ENCODE results near the gene SPTLC3.
A peak's percentile ranks its signal among the peaks of the same experiment; 100 is the strongest.

SPTLC3 gene

DNA sequence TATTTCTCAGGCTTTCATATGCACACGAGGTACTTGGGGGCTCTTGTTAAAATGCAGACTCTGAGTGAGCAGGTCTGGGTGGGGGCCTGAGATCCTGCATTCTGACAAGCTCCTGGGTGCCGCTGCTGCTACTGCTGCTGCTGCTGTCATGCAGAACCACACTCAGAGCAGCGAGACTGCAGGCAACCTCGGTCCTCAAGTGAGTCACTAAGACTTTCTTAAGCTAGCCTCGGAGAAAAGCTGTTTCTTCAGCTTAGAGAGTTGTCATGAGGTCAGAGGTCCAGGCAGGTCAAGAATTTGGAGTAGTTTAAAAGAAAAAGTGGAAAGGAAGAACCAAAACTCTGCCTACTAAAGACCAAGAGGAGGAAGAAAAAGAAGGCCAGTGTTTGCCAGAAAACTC is 92.9 kb downstream of the SPTLC3 start:
- DNase-seq: no peak

- no peak for DNase-seq
Observed at GRCh38 chr20:13102237-13102636, 93.5 kb downstream of the SPTLC3 start.

DNA sequence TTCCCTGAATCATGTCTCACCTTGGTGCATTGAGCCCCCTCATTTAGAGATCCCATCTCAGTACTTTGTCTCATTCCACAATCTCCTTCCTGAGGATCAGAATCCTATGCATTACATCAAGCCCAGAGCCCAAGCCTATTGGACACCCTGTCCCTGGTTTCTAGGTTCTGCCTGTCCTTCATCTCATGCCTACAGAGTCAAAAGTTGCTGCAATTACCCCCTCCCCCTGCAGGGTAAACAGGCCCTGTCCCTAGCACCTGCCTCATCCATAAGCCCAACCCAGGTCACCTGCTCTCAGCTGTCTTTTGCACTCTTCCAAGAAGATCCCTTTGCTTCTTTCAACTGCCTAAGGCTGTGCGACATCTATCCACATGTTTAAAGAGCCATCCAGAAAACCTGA is 93.9 kb downstream of the SPTLC3 start:
- no peak for DNase-seq

DNA sequence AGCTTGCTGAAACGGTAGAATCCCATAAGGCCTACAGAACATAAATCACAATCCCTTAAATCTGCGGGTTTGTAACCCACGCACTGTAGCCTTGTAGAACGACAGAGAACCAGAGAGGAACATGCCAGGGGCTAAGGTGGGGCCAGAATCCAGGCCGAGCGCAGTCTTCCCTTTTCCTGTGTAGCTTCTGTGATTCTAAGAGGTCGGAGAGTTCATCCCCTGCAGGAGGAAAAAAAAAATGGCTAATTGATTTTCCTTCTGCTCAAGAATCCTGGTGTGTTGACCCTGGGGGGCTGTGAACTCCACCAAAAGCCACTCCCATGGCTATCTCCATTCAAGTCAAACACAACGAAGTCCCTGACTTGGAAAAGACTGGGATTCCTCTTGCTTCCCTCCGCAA is 96.3 kb downstream of the SPTLC3 start:
- DNase-seq: no peak

DNA sequence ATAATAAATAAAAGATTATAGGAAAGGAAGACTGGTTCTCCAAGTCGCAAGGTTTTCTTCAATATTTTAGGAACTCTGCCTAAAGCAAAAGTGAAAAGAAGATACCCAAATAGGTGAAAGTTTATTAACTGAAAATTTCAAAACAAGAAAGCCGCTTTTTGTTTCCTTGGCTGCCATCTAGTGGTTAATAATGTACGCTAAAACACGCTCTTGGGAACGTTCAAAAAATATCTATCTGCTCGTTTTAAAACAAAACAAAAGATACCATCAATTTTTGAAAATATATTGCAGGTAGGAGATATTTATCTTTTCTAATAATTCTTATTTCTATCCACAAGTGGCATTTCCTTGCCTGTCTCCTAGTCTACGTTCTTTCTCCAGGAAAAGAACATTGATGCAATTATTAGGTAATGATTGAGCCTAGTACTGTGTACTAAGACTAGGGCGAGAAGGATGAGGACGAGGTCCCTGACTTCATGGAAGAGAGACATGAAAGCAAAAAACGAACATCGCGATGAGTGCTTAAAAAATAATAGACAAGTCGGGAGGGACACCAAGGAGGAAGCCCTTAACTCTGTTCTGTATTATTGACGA is 97.2 kb downstream of the SPTLC3 start:
- DNase-seq: peak; percentile 12 to 58

GRCh38 chr20:13109658-13110057 is 100.9 kb downstream of the SPTLC3 start:
- DNase-seq: no peak

DNA sequence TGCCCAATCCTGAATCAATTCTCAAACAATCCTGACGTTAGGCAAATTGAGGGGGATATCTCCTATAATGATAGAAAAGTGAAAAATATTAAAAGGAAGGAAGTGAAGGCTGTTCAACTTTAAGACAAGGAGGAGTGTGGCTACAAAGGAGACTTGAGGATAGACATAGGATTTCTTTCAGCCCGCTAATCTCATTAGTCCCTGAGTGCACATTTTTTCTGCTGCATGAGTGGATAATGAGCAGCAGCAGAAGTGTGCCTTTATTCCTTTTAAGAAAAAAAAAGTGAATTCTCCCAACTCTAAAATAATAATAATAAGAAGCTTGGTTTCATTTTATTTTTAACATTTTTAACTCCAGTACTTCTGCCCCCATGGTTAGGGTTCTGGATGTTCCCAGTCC is 102.0 kb downstream of the SPTLC3 start:
- no peak for DNase-seq

- DNase-seq: no peak
Observed at GRCh38 chr20:13111249-13111911, 102.6 kb downstream of the SPTLC3 start.

DNA sequence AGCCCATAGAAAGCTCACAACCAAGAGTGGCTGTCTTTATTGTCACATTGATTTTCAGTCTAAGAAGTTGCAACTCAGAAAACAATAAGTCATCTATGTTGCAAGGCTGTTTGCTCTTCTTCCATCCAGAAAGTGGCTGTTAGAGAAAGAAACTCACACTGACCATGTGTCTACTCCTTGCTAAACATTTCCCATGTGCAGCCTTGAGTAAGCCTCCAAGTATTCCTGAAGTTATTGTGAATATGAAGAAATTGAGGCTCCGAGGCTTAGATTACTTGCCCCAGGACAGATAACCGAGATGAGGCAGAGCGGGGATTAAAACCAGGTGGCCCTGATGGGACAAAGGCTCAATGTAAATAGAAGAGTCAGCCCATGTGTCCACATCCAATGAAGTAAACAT is 105.0 kb downstream of the SPTLC3 start:
- DNase-seq: no peak

DNA sequence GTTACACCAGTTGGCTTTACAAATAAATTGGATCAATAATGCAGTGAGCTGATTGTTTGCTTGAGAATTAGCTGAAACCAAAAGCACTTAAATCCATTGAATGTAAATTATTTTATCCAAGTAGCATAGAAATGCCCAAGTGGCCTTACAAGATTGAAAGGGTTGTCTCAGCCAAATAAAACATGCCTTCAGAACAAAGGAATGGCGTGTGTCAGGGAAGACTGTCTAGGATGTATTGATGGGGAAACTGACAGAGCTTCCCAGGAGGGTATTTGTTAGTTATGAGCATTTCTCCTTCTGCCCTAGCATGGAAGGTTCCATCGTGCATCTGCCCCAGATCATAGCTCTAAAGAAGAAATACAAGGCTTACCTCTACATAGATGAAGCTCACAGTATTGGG is 108.4 kb downstream of the SPTLC3 start:
- no peak for DNase-seq

DNA sequence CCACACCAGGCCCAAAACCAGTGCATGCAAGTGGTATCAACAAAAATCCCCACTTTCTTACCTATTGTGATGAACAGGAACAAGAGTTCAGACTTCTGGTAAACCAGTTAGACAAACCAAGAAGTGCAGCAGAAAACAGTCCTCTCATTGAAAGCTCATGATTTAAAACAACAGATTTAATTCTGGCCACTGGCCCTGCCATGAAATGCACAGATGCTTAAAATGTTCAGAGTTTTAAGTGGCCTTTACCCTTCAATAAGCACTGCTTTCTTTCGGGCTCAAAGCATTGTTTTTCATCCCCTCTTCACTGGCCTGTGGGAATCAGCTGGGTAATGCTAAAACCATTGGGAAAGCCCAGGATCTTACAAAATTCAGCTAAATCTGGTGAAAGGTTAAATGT is 109.9 kb downstream of the SPTLC3 start:
- no peak for DNase-seq

DNA sequence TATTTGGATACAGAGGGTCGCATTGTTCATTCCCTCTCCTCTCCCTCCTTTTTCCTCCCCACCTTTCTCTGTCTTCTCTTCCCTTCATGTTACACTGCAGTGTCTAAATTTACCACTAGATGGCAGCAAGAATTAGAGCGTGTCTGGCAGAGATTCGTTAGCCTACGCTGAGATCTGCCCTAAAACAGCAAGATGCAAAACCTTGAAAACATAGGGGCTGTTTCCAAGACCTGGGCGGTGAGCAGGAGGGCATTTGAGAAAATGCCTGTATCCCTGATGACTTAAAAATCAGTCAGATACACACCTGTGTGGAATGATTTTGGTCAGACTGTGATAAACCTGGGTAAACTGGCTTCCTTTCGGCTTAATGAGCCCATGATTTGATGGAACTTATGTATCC is 110.8 kb downstream of the SPTLC3 start:
- peak in 1 of 2 experiments; percentile 68 for DNase-seq

GRCh38 chr20:13120471-13120870 is 111.7 kb downstream of the SPTLC3 start:
- DNase-seq: no peak

DNA sequence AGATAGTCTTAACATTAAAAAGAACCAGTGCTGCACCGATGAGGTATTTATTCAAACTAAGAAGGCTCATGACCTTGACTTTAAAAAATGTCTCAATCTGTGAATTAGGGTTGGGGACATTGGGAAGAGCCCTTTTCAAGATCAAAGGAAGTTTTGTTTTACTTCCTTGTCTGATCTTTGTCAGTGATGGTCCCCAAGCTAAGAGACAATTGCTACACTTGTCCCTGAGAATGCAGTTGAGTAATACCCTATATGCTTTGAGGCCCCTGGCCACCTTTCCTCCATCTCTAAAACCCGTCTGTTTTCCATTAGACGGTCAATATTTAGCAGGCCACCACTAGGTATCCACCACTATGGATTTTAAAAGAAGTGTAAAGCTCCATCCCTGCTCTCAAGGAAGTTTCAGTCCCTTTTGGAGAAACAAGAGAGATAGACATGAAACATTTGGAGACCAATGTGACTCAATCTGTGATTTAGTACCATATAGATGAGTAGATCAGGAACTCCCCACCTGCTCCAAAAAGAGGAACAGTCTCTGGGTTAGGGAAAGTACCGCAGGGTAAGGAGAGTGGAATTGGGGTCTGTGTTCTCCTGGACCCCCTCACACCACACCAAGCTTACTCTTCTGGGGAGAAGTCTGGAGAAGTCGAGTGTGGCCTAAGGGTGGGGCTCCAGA is 113.2 kb downstream of the SPTLC3 start:
- no peak for DNase-seq

GRCh38 chr20:13125486-13125885 is 116.7 kb downstream of the SPTLC3 start:
- DNase-seq: no peak

- no peak for DNase-seq
Observed at GRCh38 chr20:13128173-13128572, 119.4 kb downstream of the SPTLC3 start.

DNA sequence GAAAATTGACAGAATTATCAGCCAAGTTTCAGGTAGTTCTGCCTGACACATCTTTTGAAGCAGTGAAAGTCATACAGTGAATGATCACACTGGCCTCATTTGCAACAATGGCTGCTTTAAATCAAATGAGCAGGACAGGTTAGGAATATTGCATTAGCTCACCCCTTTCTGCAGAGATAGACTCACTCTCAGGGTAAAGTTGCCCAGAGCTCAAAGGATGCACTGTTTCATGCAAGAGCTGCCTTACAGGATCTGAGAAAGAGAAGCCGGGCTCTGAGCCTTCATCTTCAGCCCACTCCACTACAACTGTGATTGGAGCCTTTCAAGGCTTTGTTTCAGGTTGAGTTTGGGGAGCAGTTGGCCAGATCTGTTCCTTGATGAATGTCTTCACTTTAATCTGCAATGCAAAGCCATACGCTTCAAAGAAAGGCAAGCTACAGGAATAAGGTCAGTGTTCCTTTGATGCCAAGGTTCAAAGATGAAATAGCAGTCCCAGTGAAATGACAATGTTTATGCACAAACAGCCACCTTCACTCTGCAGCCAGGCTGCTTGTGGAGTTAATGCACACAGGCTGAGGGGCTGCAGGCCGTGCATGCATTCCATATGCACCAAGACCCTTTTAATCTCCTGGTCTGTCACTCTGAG is 121.4 kb downstream of the SPTLC3 start:
- DNase-seq: no peak

GRCh38 chr20:13130707-13131103 is 121.9 kb downstream of the SPTLC3 start:
- DNase-seq: no peak

- DNase-seq: no peak
Observed at GRCh38 chr20:13131688-13132087, 122.9 kb downstream of the SPTLC3 start.

DNA sequence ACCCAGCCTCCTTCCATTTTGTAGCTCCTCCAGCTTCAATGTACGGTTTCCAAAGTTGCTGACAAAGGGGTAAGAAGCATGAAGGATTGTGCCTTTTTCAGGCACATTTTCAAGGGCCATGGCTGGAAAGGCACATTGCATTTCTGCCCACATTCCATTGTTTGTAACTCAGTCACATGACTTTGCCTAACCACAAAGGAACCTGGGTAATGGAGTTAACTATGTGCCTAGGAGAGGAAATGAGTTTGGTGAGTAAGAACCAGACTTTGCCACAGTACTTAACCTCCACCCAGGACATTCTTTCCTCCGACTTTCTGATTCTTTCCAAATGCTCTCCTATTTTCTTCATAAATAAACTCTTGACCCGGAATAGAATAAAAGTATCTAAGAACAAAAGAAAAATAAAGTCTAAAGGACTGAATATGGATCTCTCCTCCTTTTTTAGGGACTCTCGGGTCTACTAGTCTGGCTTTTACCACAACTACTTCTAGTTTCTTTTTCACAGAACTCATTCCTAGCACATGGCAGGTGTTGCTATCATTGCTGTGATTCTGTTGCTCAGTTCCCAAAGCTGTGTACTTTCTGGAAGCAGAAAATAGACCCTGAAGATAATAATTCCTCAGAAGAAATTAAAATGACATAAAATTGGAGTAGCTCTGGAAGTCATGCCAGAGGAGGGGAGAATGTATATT is 130.8 kb downstream of the SPTLC3 start:
- no peak for DNase-seq

GRCh38 chr20:13140201-13140600 is 131.4 kb downstream of the SPTLC3 start:
- no peak for DNase-seq

DNA sequence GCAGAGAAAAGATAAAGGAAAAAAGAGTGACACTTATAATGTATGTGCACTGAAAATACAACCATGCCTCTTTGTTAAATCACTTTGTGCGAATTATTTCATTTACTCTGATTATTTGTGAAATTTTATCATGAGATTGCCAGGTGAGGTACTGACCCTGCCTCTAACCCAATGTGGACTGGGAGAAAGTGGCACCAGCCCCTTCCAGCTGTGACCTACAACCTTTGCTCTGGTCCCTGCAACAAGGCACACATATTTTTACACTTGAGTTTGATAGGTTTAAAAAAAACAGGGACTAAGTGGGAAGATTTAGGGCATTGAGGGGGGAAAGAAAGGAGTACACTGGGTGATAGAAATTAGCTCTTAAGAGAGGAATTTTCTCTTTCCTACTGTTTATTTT is 132.0 kb downstream of the SPTLC3 start:
- DNase-seq: no peak

GRCh38 chr20:13141546-13141945 is 132.8 kb downstream of the SPTLC3 start:
- no peak for DNase-seq

All from SW 1271 (cell line).